ENCODE results near the gene SNX14. TPM values are rescaled to one million over a fixed set of nuclear protein-coding genes. Genes with fewer than 3 reads are reported as not detected.
"Not testable (repeated sequence)": the region's sequence is repeated elsewhere in the genome, so short reads cannot be mapped to it uniquely, and the experiment has no call there.

The SNX14 gene
- total and polyA plus RNA-seq, 2 donors (not counting 3 experiments of a cell fraction or from before 2014, with no cell fraction given) = 41.3 to 74.3 TPM

GRCh38 chr6:85585741-85586140 is 7.9 kb downstream of the SNX14 start:
- Histone ChIP-seq H3K27ac (ENCODE audit: insufficient read depth, low read depth, low read length) (no peak overlapping the region), H3K9ac (replicated peaks; ENCODE audit: extremely low read depth, insufficient read depth, low read length) (no peak overlapping the region), H3K4me1 (ENCODE audit: control insufficient read depth, extremely low read depth, insufficient read depth, low read length) (no peaks in the 10 kb centered on the region), H4K20me1 (replicated peaks; ENCODE audit: control insufficient read depth, extremely low read depth, insufficient read depth, low read length) (peaks cover 7% of the 10 kb centered on the region), H3K27me3 (ENCODE audit: control insufficient read depth in 2 of 2, insufficient read depth in 2 of 2, low read length in 2 of 2) (no peaks in the 10 kb centered on the region), H2AFZ (ENCODE audit: low read depth, low read length) (no peak overlapping the region), H3K9me1 (replicated peaks; ENCODE audit: control insufficient read depth, extremely low read depth, insufficient read depth, low read length) (no peaks in the 10 kb centered on the region), H3K36me3 (ENCODE audit: control insufficient read depth in 2 of 2, extremely low read depth in 1 of 2, insufficient read depth in 2 of 2, low read length in 2 of 2) (no peaks in the 10 kb centered on the region), H3K9me3 (replicated peaks; ENCODE audit: control insufficient read depth, insufficient read depth, low read length) (no peaks in the 10 kb centered on the region), H3K4me2 (ENCODE audit: insufficient read depth, low read length) (no peak overlapping the region), H3K79me2 (ENCODE audit: control insufficient read depth, insufficient read depth, low read length) (peaks cover 78% of the 10 kb centered on the region), H3K4me3 (replicated peaks in 1 of 3; ENCODE audit: insufficient read depth in 1 of 3, low read depth in 1 of 3, low read length in 3 of 3) (no peak overlapping the region)
- TF ChIP-seq CTCF (IDR thresholded peaks at IDR 0.05; ENCODE audit: extremely low read depth in 1 of 2, insufficient read depth in 1 of 2, low read depth in 1 of 2, low read length in 2 of 2) = no peak
- TF ChIP-seq MYC (IDR thresholded peaks at IDR 0.05; ENCODE audit: low read depth, low read length) = no peak
- TF ChIP-seq POLR2A (IDR thresholded peaks at IDR 0.05; ENCODE audit: low read depth, low read length) = no peak
- TF ChIP-seq EZH2 (IDR thresholded peaks at IDR 0.05; ENCODE audit: borderline replicate concordance, low read depth, low read length, severe bottlenecking) = no peak
- no peak for TF ChIP-seq GATA2 (IDR thresholded peaks at IDR 0.05; ENCODE audit: insufficient read depth, insufficient read length, low read depth, low read length)
- no peak for TF ChIP-seq POLR2AphosphoS5 (IDR thresholded peaks at IDR 0.05; ENCODE audit: insufficient read depth, low read depth, low read length)
- no peak for TF ChIP-seq FOS (IDR thresholded peaks at IDR 0.05; ENCODE audit: borderline replicate concordance, insufficient read depth, low read length)
- TF ChIP-seq JUN (IDR thresholded peaks at IDR 0.05; ENCODE audit: borderline replicate concordance, insufficient read depth, insufficient read length, low read depth) = no peak
- TF ChIP-seq, protein P1, sequence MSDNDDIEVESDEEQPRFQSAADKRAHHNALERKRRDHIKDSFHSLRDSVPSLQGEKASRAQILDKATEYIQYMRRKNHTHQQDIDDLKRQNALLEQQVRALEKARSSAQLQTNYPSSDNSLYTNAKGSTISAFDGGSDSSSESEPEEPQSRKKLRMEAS (IDR thresholded peaks at IDR 0.05; ENCODE audit: insufficient read depth, insufficient read length) = no peak
- intact Hi-C loops (cut with micrococcal nuclease) (no loop called here), dilution Hi-C loops (cut with MboI; ENCODE audit: extremely low pct_ligation_motif_present, low sequenced_read_pairs) (no loop called here)
- POLR2A ChIA-PET = no interaction called here
- no TSS peak for BruUV-seq (replicated peaks)
- DNase-seq (ENCODE audit: low read depth, low spot score) = no peak
- CTCF ChIA-PET = no interaction called here
- FAIRE-seq = no peak

- CTCF ChIA-PET; H3K4me2 ChIP-seq (ENCODE audit: insufficient read depth, low read length); FAIRE-seq; H3K4me3 ChIP-seq (replicated peaks in 1 of 3; ENCODE audit: insufficient read depth in 1 of 3, low read depth in 1 of 3, low read length in 3 of 3); H3K9ac ChIP-seq (replicated peaks; ENCODE audit: extremely low read depth, insufficient read depth, low read length); H3K9me1 ChIP-seq (replicated peaks; ENCODE audit: control insufficient read depth, extremely low read depth, insufficient read depth, low read length); H3K4me1 ChIP-seq (ENCODE audit: control insufficient read depth, extremely low read depth, insufficient read depth, low read length); H3K36me3 ChIP-seq (ENCODE audit: control insufficient read depth in 2 of 2, extremely low read depth in 1 of 2, insufficient read depth in 2 of 2, low read length in 2 of 2); DNase-seq (ENCODE audit: low read depth, low spot score); H3K27me3 ChIP-seq (ENCODE audit: control insufficient read depth in 2 of 2, insufficient read depth in 2 of 2, low read length in 2 of 2); H3K27ac ChIP-seq (ENCODE audit: insufficient read depth, low read depth, low read length); POLR2A ChIA-PET; BruUV-seq (replicated peaks); dilution Hi-C loops (cut with MboI; ENCODE audit: extremely low pct_ligation_motif_present, low sequenced_read_pairs); H4K20me1 ChIP-seq (replicated peaks; ENCODE audit: control insufficient read depth, extremely low read depth, insufficient read depth, low read length); H3K9me3 ChIP-seq (replicated peaks; ENCODE audit: control insufficient read depth, insufficient read depth, low read length); intact Hi-C loops (cut with micrococcal nuclease); H2AFZ ChIP-seq (ENCODE audit: low read depth, low read length): not testable (repeated sequence)
- H3K79me2 ChIP-seq (ENCODE audit: control insufficient read depth, insufficient read depth, low read length) = peaks cover 76% of the 10 kb centered on the region
These were observed 10.8 kb downstream of the SNX14 start for GRCh38 chr6:85582832-85583231.

Data from endothelial cell of umbilical vein (primary cell).